Hepatocyte (in vitro differentiated cells): ENCODE results near the gene STRBP.

ENCODE experiments used
- CTCF ChIP-seq: fragments of 200-600 bp; sonication (generic); IDR thresholded peaks from 2 replicates; pipeline ENCODE4 v1.5.1; 2016; ENCODE audit warnings: antibody characterized with exemption, mild to moderate bottlenecking; ENCODE audit not compliant: poor library complexity
- EZH2 ChIP-seq: fragments of 200-600 bp; sonication (generic); IDR thresholded peaks from 2 replicates; pipeline ENCODE4 v1.6.1; 2016; ENCODE audit warnings: antibody characterized with exemption, mild to moderate bottlenecking, borderline replicate concordance
- EZH2phosphoT487 ChIP-seq: fragments of 200-600 bp; sonication (generic); IDR thresholded peaks from one replicate; pipeline ENCODE4 v1.6.1; 2018; ENCODE audit warnings: antibody characterized with exemption, mild to moderate bottlenecking, low read depth, moderate library complexity; ENCODE audit not compliant: unreplicated experiment, severe bottlenecking

GRCh38 chr9:123232332-123232731, 36.1 kb downstream of the STRBP start:
- no peak for TF ChIP-seq CTCF
- no peak for TF ChIP-seq EZH2
- no peak for TF ChIP-seq EZH2phosphoT487
